Bronchial epithelial cell (primary cell): ENCODE measurements around the gene TAF12. TPM values are rescaled to one million over a fixed set of nuclear protein-coding genes. Genes with fewer than 3 reads are reported as not detected.

Experiments
- DNase-seq: peaks from one replicate; pipeline ENCODE4 v3.0.0-alpha.2; 2010; ENCODE audit warnings: low read depth
- FAIRE-seq: peaks from 2 replicates; lab custom pipeline; 2011; peaks lifted over from hg19 to GRCh38; lab: Jason Lieb, UNC
- H3K27me3 ChIP-seq: 2 replicates; pipeline ENCODE4 v1.5.1; 2011; ENCODE audit warnings: low read length; ENCODE audit not compliant: control insufficient read depth, insufficient read depth
- H3K36me3 ChIP-seq: 2 replicates; pipeline ENCODE4 v1.5.1; 2011; ENCODE audit warnings: low read length; ENCODE audit not compliant: control insufficient read depth, insufficient read depth
- H3K4me3 ChIP-seq: 2 replicates; pipeline ENCODE4 v1.5.1; 2011; ENCODE audit warnings: mild to moderate bottlenecking, low read depth, low read length, control low read depth
- CTCF ChIP-seq: IDR thresholded peaks from 2 replicates; pipeline ENCODE4 v1.5.1; 2011; ENCODE audit warnings: mild to moderate bottlenecking, moderate library complexity, low read length, control low read depth, inconsistent platforms; ENCODE audit not compliant: insufficient read depth, severe bottlenecking
- total RNA-seq: library from RNA; depleted of rRNA; stranded (reverse); fragments of >200 nt; gene quantifications from 2 replicates; pipeline ENCODE4 v1.2.1, GENCODE V29; 2014

Gene TAF12
- total RNA-seq, 1 donor from 2014 or later, result 55.8 TPM

- no peak for DNase-seq
- Histone ChIP-seq H3K27me3 (no peaks in the 10 kb centered on the region), H3K36me3 (no peaks in the 10 kb centered on the region), H3K4me3 (no peak overlapping the region)
- FAIRE-seq, result no peak
- no peak for TF ChIP-seq CTCF
Measured at GRCh38 chr1:28631713-28632112, 11.2 kb downstream of the TAF12 start.

- FAIRE-seq (peak; percentile 73), DNase-seq (no peak)
- TF ChIP-seq CTCF, result no peak
- Histone ChIP-seq H3K4me3 (no peak overlapping the region), H3K36me3 (peaks cover 14% of the 10 kb centered on the region), H3K27me3 (no peaks in the 10 kb centered on the region)
Measured at GRCh38 chr1:28613175-28613574, 29.7 kb downstream of the TAF12 start.

- H3K27me3 ChIP-seq, result no peaks in the 10 kb centered on the region
- no peak overlapping the region for H3K4me3 ChIP-seq
- no peak for TF ChIP-seq CTCF
- FAIRE-seq (no peak), DNase-seq (no peak)
- H3K36me3 ChIP-seq, result peaks cover 12% of the 10 kb centered on the region
Measured at GRCh38 chr1:28606771-28607170, 36.1 kb downstream of the TAF12 start.

- H3K27me3 ChIP-seq, result no peaks in the 10 kb centered on the region
- DNase-seq, result no peak
- TF ChIP-seq CTCF, result no peak
- H3K36me3 ChIP-seq, result peaks cover 11% of the 10 kb centered on the region
- no peak for FAIRE-seq
- H3K4me3 ChIP-seq, result no peak overlapping the region
Measured at GRCh38 chr1:28604962-28605361, 37.9 kb downstream of the TAF12 start.

GRCh38 chr1:28604411-28604810 lies 38.5 kb downstream of the TAF12 start:
- H3K36me3 ChIP-seq, result peaks cover 11% of the 10 kb centered on the region
- no peaks in the 10 kb centered on the region for H3K27me3 ChIP-seq
- no peak overlapping the region for H3K4me3 ChIP-seq
- no peak for TF ChIP-seq CTCF
- DNase-seq, result no peak
- FAIRE-seq, result no peak
